ENCODE results near the gene TRAPPC2L. TPM values are rescaled to one million over a fixed set of nuclear protein-coding genes. Genes with fewer than 3 reads are reported as not detected.

TRAPPC2L gene
- total RNA-seq, 1 experiment from 2014 or later = 94.1 TPM

DNA sequence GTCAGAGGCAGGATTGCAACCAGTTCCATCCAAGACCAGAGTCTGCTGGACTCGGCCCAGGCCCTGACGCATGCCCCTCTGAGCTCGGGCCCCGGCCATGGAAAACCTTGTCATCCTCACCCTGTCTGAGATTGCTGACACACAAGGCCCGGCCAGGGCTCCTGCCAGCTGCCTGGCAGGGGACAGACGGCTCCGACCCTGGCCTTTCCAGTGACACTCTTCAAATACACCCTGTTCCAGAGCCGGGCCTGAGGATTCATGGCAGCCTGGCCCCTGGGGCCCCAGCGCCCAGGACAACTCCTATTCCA, 12.7 kb downstream of the TRAPPC2L start (continued):
- TF ChIP-seq, protein P1, sequence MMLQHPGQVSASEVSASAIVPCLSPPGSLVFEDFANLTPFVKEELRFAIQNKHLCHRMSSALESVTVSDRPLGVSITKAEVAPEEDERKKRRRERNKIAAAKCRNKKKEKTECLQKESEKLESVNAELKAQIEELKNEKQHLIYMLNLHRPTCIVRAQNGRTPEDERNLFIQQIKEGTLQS (IDR thresholded peaks at IDR 0.05) = no peak

DNA sequence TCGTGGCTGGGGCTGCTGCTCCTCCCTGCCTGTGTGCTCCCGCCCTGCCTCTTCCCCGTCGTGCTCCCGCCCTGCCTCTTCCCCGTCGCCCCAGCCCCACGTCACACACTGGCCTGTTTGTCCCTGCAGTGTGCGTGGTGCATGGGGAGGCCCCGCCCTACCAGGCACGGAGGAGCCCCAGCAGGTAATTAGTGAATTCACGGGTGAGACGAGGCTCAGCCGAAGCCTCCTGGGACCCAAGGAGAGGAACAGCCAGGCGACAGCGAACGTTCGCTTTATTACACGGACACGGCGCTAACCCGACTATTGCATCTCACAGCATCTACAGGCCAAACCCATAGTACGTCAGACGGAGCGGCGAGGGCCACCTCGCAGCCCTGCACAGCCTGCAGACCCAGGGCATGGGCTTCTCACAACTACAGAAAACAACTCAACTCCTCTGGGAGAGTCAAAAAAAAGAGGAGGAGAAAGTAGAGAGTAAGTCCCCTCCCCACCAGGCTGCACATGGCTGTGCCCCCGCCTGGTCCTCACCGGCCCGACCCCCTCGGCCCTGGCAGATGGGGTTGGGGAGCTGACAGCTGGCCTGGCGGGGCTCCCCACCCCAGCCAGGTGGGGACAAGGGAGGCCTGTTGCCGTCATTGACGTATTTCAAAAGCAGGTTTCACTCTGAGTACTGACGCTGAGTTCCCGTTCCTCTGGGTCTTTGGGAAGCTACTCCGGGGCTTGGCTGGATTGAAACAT, 13.9 kb downstream of the TRAPPC2L start:
- Histone ChIP-seq H3K27ac (ENCODE audit: low read depth, low read length) (no peak overlapping the region), H3K4me1 (ENCODE audit: control insufficient read depth in 1 of 2, insufficient read depth in 2 of 2, low read length in 2 of 2) (no peaks in the 10 kb centered on the region), H3K4me2 (ENCODE audit: low read length) (no peak overlapping the region), H3K9me2 (ENCODE audit: insufficient read depth) (no peaks in the 10 kb centered on the region), H3K79me2 (ENCODE audit: insufficient read depth, low read length) (no peaks in the 10 kb centered on the region), H4K20me1 (ENCODE audit: insufficient read depth) (no peaks in the 10 kb centered on the region), H3K27me3 (ENCODE audit: insufficient read depth, low read length) (no peaks in the 10 kb centered on the region), H3K36me3 (ENCODE audit: control insufficient read depth in 1 of 2, insufficient read depth in 2 of 2, low read length in 2 of 2) (no peaks in the 10 kb centered on the region), H3K4me3 (replicated peaks in 1 of 2; ENCODE audit: low read depth in 1 of 2, low read length in 2 of 2) (no peak overlapping the region), H3K9ac (ENCODE audit: low read length) (no peak overlapping the region), H3K9me3 (ENCODE audit: control insufficient read depth in 1 of 2, insufficient read depth in 1 of 2, low read depth in 1 of 2, low read length in 2 of 2) (no peaks in the 10 kb centered on the region), H2AFZ (ENCODE audit: low read depth, low read length, poor library complexity, severe bottlenecking) (no peak overlapping the region)
- no TSS peak for BruUV-seq (replicated peaks)
- ATAC-seq (no peak), DNase-seq (ENCODE audit: low read depth, low spot score) (no peak)
- POLR2A ChIA-PET = no interaction called here
- intact Hi-C loops (cut with micrococcal nuclease) = no loop called here
- CTCF ChIA-PET = no interaction called here
- TF ChIP-seq, protein P2, sequence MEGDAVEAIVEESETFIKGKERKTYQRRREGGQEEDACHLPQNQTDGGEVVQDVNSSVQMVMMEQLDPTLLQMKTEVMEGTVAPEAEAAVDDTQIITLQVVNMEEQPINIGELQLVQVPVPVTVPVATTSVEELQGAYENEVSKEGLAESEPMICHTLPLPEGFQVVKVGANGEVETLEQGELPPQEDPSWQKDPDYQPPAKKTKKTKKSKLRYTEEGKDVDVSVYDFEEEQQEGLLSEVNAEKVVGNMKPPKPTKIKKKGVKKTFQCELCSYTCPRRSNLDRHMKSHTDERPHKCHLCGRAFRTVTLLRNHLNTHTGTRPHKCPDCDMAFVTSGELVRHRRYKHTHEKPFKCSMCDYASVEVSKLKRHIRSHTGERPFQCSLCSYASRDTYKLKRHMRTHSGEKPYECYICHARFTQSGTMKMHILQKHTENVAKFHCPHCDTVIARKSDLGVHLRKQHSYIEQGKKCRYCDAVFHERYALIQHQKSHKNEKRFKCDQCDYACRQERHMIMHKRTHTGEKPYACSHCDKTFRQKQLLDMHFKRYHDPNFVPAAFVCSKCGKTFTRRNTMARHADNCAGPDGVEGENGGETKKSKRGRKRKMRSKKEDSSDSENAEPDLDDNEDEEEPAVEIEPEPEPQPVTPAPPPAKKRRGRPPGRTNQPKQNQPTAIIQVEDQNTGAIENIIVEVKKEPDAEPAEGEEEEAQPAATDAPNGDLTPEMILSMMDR (IDR thresholded peaks at IDR 0.05 in 2 of 3, conservative IDR thresholded peaks at IDR 0.05 in 1 of 3; ENCODE audit: borderline replicate concordance in 1 of 3, insufficient read depth in 1 of 3, low read depth in 2 of 3, low read length in 2 of 3) = no peak
- TF ChIP-seq TCF7L2 (IDR thresholded peaks at IDR 0.05; ENCODE audit: borderline replicate concordance, extremely low read depth, insufficient read depth, insufficient read length) = no peak
- no peak for TF ChIP-seq POLR2A (IDR thresholded peaks at IDR 0.05; ENCODE audit: borderline replicate concordance, extremely low read depth, insufficient read depth, insufficient read length)
- TF ChIP-seq SIN3A (IDR thresholded peaks at IDR 0.05; ENCODE audit: low read depth) = no peak
- TF ChIP-seq, protein P3, sequence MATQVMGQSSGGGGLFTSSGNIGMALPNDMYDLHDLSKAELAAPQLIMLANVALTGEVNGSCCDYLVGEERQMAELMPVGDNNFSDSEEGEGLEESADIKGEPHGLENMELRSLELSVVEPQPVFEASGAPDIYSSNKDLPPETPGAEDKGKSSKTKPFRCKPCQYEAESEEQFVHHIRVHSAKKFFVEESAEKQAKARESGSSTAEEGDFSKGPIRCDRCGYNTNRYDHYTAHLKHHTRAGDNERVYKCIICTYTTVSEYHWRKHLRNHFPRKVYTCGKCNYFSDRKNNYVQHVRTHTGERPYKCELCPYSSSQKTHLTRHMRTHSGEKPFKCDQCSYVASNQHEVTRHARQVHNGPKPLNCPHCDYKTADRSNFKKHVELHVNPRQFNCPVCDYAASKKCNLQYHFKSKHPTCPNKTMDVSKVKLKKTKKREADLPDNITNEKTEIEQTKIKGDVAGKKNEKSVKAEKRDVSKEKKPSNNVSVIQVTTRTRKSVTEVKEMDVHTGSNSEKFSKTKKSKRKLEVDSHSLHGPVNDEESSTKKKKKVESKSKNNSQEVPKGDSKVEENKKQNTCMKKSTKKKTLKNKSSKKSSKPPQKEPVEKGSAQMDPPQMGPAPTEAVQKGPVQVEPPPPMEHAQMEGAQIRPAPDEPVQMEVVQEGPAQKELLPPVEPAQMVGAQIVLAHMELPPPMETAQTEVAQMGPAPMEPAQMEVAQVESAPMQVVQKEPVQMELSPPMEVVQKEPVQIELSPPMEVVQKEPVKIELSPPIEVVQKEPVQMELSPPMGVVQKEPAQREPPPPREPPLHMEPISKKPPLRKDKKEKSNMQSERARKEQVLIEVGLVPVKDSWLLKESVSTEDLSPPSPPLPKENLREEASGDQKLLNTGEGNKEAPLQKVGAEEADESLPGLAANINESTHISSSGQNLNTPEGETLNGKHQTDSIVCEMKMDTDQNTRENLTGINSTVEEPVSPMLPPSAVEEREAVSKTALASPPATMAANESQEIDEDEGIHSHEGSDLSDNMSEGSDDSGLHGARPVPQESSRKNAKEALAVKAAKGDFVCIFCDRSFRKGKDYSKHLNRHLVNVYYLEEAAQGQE (IDR thresholded peaks at IDR 0.05; ENCODE audit: low read depth) = no peak
- no peak for TF ChIP-seq EZH2phosphoT487 (IDR thresholded peaks at IDR 0.05; ENCODE audit: borderline replicate concordance)
- TF ChIP-seq POLR2AphosphoS5 (IDR thresholded peaks at IDR 0.05; ENCODE audit: low read depth, low read length) = no peak
- TF ChIP-seq ZNF274 (IDR thresholded peaks at IDR 0.05; ENCODE audit: low read depth, low read length) = no peak
- no peak for TF ChIP-seq RAD21 (IDR thresholded peaks at IDR 0.05; ENCODE audit: low read depth)
- TF ChIP-seq SRF (IDR thresholded peaks at IDR 0.05; ENCODE audit: low read depth) = no peak
- TF ChIP-seq EZH2 (IDR thresholded peaks at IDR 0.05) = no peak
- TF ChIP-seq YY1 (IDR thresholded peaks at IDR 0.05; ENCODE audit: extremely low read depth, insufficient replicate concordance, low read depth, low read length) = no peak
- TF ChIP-seq, protein P1 (IDR thresholded peaks at IDR 0.05) = no peak
- TF ChIP-seq, protein P4, sequence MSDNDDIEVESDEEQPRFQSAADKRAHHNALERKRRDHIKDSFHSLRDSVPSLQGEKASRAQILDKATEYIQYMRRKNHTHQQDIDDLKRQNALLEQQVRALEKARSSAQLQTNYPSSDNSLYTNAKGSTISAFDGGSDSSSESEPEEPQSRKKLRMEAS (IDR thresholded peaks at IDR 0.05) = no peak
- TF ChIP-seq SP1 (IDR thresholded peaks at IDR 0.05; ENCODE audit: low read depth) = no peak
- no peak for TF ChIP-seq CBX3 (IDR thresholded peaks at IDR 0.05; ENCODE audit: low read depth)
- TF ChIP-seq CEBPB (IDR thresholded peaks at IDR 0.05; ENCODE audit: low read depth) = no peak
- RAD21 ChIA-PET (ENCODE audit: low non-redundant PET in 1 of 2, low total read pairs in 2 of 2, uncharacterized antibody in 2 of 2, unreplicated experiment in 2 of 2) = no interaction called here

All from HCT116 (cell line).